H1 (cell line): ENCODE data around the gene KIAA1671.

Experiments used
- CEBPB ChIP-seq: IDR thresholded peaks from 2 replicates; pipeline ENCODE4 v1.6.1; 2012; ENCODE audit warnings: low read depth, low read length
- CTCF ChIP-seq, 3 experiments: IDR thresholded peaks; 1 replicate in 2 of 3; 2 replicates in 1 of 3; pipeline versions ENCODE4 v1.5.1 to v1.6.1; 2011; ENCODE audit warnings: low read length in 3 of 3, mild to moderate bottlenecking in 3 of 3, inconsistent platforms in 2 of 3, low read depth in 1 of 3, moderate library complexity in 1 of 3; ENCODE audit not compliant: insufficient read depth in 1 of 3; ENCODE audit errors: control extremely low read depth in 1 of 3
- JUND ChIP-seq: IDR thresholded peaks from 2 replicates; pipeline ENCODE4 v1.6.1; 2011; ENCODE audit warnings: mild to moderate bottlenecking, improper control_type of control experiment, low read length
- KDM1A ChIP-seq: fragments of 200-600, 300-600 bp; sonication (generic); IDR thresholded peaks from 2 replicates; pipeline ENCODE4 v1.7.1; 2016; ENCODE audit warnings: mild to moderate bottlenecking, low read length, borderline replicate concordance
- POLR2AphosphoS5 ChIP-seq: IDR thresholded peaks from 2 replicates; pipeline ENCODE4 v1.6.1; 2011; ENCODE audit warnings: low read depth, low read length
- RFX5 ChIP-seq: IDR thresholded peaks from 2 replicates; pipeline ENCODE4 v1.6.1; 2011; ENCODE audit warnings: low read depth, low read length, improper control_type of control experiment, borderline replicate concordance

GRCh38 chr22:25162561-25162960 is 210.0 kb downstream of the KIAA1671 start:
- TF ChIP-seq POLR2AphosphoS5 (no peak), CTCF (IDR thresholded peaks at IDR 0.05; ENCODE audit: control extremely low read depth in 1 of 3, insufficient read depth in 1 of 3, low read depth in 1 of 3, low read length in 3 of 3) (no peak), KDM1A (no peak), JUND (no peak), CEBPB (no peak), RFX5 (no peak)
